ENCODE results near the gene CYSTM1. TPM values are rescaled to one million over a fixed set of nuclear protein-coding genes. Genes with fewer than 3 reads are reported as not detected.

The CYSTM1 gene
- total and polyA plus RNA-seq, 8 donors, result 28.4 to 90.4 (median 35.1) TPM

- peak overlapping the region in 1 of 2 donors; percentile 68 for H3K27ac ChIP-seq
- H3K4me1 ChIP-seq, result peaks cover 9 to 60% of the 10 kb centered on the region in 2 donors
- H3K9me3 ChIP-seq, result no peaks in the 10 kb centered on the region
Observed at GRCh38 chr5:140252470-140253126, 77.6 kb downstream of the CYSTM1 start.

GRCh38 chr5:140253985-140254384 lies 79.0 kb downstream of the CYSTM1 start:
- Histone ChIP-seq H3K36me3 (peaks cover 0 to 33% of the 10 kb centered on the region in 2 donors), H3K4me3 (no peak overlapping the region), H3K9me3 (no peaks in the 10 kb centered on the region), H3K27me3 (no peaks in the 10 kb centered on the region), H3K27ac (peak overlapping the region in 1 of 2 donors; percentile 28), H3K4me1 (peaks cover 9 to 60% of the 10 kb centered on the region in 2 donors)
- DNase-seq, result peak in 2 of 4 donors; percentile 62 to 78
- peak; percentile 88 for ATAC-seq
- no peak for TF ChIP-seq CTCF (IDR thresholded peaks at IDR 0.05)
- intact Hi-C loops (cut with DNase I), result loop anchor here in 1 of 2 donors (5.0 kb wide), 1 partner anchor 93 kb away; the partner anchor contains the start of gene HBEGF

More at GRCh38 chr5:140252470-140253126, 77.6 kb downstream of the CYSTM1 start:
- TF ChIP-seq CTCF (IDR thresholded peaks at IDR 0.05), result no peak
- Histone ChIP-seq H3K4me3 (no peak overlapping the region), H3K27me3 (no peaks in the 10 kb centered on the region), H3K36me3 (peaks cover 0 to 35% of the 10 kb centered on the region in 2 donors)
- intact Hi-C loops (cut with DNase I), result loop anchor here in 1 of 2 donors (5.0 kb wide), 1 partner anchor 95 kb away; the partner anchor contains the start of gene HBEGF
- ATAC-seq (no peak), DNase-seq (no peak)

GRCh38 chr5:140255460-140256157 lies 80.6 kb downstream of the CYSTM1 start:
- Histone ChIP-seq H3K9me3 (no peaks in the 10 kb centered on the region), H3K27ac (no peak overlapping the region), H3K4me1 (peaks cover 9 to 63% of the 10 kb centered on the region in 2 donors), H3K27me3 (no peaks in the 10 kb centered on the region), H3K36me3 (peaks cover 0 to 17% of the 10 kb centered on the region in 2 donors), H3K4me3 (no peak overlapping the region)
- DNase-seq, result no peak
- no peak for ATAC-seq
- intact Hi-C loops (cut with DNase I), result no loop called here
- no peak for TF ChIP-seq CTCF (IDR thresholded peaks at IDR 0.05)

GRCh38 chr5:140256726-140257125 lies 81.7 kb downstream of the CYSTM1 start:
- H3K27me3 ChIP-seq, result no peaks in the 10 kb centered on the region

More at GRCh38 chr5:140256726-140257125, 81.7 kb downstream of the CYSTM1 start:
- Histone ChIP-seq H3K9me3 (no peaks in the 10 kb centered on the region), H3K27ac (no peak overlapping the region), H3K4me1 (peaks cover 12 to 63% of the 10 kb centered on the region in 2 donors), H3K4me3 (no peak overlapping the region), H3K36me3 (peaks cover 0 to 11% of the 10 kb centered on the region in 2 donors)
- TF ChIP-seq CTCF (IDR thresholded peaks at IDR 0.05), result no peak
- no peak for ATAC-seq
- intact Hi-C loops (cut with DNase I), result no loop called here
- DNase-seq, result no peak

All from left lung (tissue), 10 donors.